IMR-90 (cell line): ENCODE results near the gene CLDN4. TPM values are rescaled to one million over a fixed set of nuclear protein-coding genes. Genes with fewer than 3 reads are reported as not detected.

Experiments
- ATAC-seq: fragments of 200-7000 bp; cut with Tn5 transposase; 2 replicates; pipeline ENCODE4 v1.9.1; 2020; ENCODE audit warnings: low read depth, mild to moderate bottlenecking, moderate library complexity
- BruUV-seq: library from RNA; stranded (reverse); fragments of 400-500 nt; replicated peaks from 2 replicates; lab custom pipeline; 2021; lab: Mats Ljungman, UMichigan
- CTCF ChIA-PET: fragments of 300-600 bp; formaldehyde crosslinking; extraction: SDS; loops from one replicate; lab custom pipeline; 2021; ENCODE audit warnings: antibody characterized with exemption; lab: Yijun Ruan, JAX
- POLR2A ChIA-PET: fragments of 300-600 bp; sonication (Branson Sonifier 250); formaldehyde crosslinking; loops from one replicate; lab custom pipeline; 2022; ENCODE audit warnings: antibody characterized with exemption; ENCODE audit not compliant: unreplicated experiment; lab: Charles Lee
- DNase-seq: peaks from one replicate; pipeline ENCODE4 v3.0.0; 2013
- H2AFZ ChIP-seq: replicated peaks from 2 replicates; pipeline ENCODE3; 2013; ENCODE audit warnings: low read length, mild to moderate bottlenecking; ENCODE audit not compliant: poor library complexity
- H2AK5ac ChIP-seq: 2 replicates; pipeline ENCODE4 v1.6.1; 2013; ENCODE audit warnings: low read depth, low read length, inconsistent platforms
- H2AK9ac ChIP-seq: replicated peaks from 2 replicates; pipeline ENCODE3; 2013; ENCODE audit warnings: mild to moderate bottlenecking, low read depth, low read length, moderate library complexity; ENCODE audit not compliant: poor library complexity
- H2BK120ac ChIP-seq: 2 replicates; pipeline ENCODE4 v1.6.1; 2013; ENCODE audit warnings: low read depth, low read length, inconsistent platforms
- H2BK15ac ChIP-seq: 3 replicates; pipeline ENCODE4 v1.6.1; 2013; ENCODE audit warnings: low read depth, low read length, inconsistent platforms
- H2BK20ac ChIP-seq: 2 replicates; pipeline ENCODE4 v1.6.1; 2013; ENCODE audit warnings: low read depth, mild to moderate bottlenecking, inconsistent platforms, low read length, moderate library complexity
- H2BK5ac ChIP-seq: 2 replicates; pipeline ENCODE4 v1.6.1; 2013; ENCODE audit warnings: mild to moderate bottlenecking, low read depth, low read length, inconsistent platforms; ENCODE audit not compliant: poor library complexity, severe bottlenecking
- H3K14ac ChIP-seq: replicated peaks from 2 replicates; pipeline ENCODE4 v1.6.1; 2013; ENCODE audit warnings: low read depth, low read length, inconsistent platforms
- H3K18ac ChIP-seq: 2 replicates; pipeline ENCODE4 v1.6.1; 2013; ENCODE audit warnings: low read depth, low read length, control low read depth
- H3K23ac ChIP-seq: 2 replicates; pipeline ENCODE4 v1.6.1; 2013; ENCODE audit warnings: low read depth, low read length, inconsistent platforms
- H3K27ac ChIP-seq: 2 replicates; pipeline ENCODE4 v1.5.1; 2013; ENCODE audit warnings: mild to moderate bottlenecking, control low read depth, low read length; ENCODE audit not compliant: insufficient read depth
- H3K27me3 ChIP-seq: 2 replicates; pipeline ENCODE4 v1.6.1; 2013; ENCODE audit warnings: low read length; ENCODE audit not compliant: control insufficient read depth, insufficient read depth
- H3K36me3 ChIP-seq: 2 replicates; pipeline ENCODE4 v1.6.1; 2013; ENCODE audit warnings: low read length, mixed read lengths; ENCODE audit not compliant: control insufficient read depth, insufficient read depth
- H3K4ac ChIP-seq: 2 replicates; pipeline ENCODE4 v1.6.1; 2013; ENCODE audit warnings: low read depth, low read length, inconsistent platforms
- H3K4me1 ChIP-seq: 2 replicates; pipeline ENCODE4 v1.6.1; 2013; ENCODE audit warnings: low read length, mixed read lengths; ENCODE audit not compliant: control insufficient read depth, insufficient read depth
- H3K4me2 ChIP-seq: 2 replicates; pipeline ENCODE4 v1.6.1; 2013; ENCODE audit warnings: low read depth, mild to moderate bottlenecking, control low read depth, low read length, moderate library complexity
- H3K4me3 ChIP-seq: 2 replicates; pipeline ENCODE4 v1.5.1; 2013; ENCODE audit warnings: low read depth, mild to moderate bottlenecking, control low read depth, low read length, moderate library complexity; ENCODE audit not compliant: insufficient read depth
- H3K56ac ChIP-seq: 2 replicates; pipeline ENCODE4 v1.6.1; 2013; ENCODE audit warnings: low read length, inconsistent platforms; ENCODE audit not compliant: insufficient read depth; ENCODE audit errors: extremely low read depth
- H3K79me1 ChIP-seq, 2 experiments: 2 replicates each; pipeline ENCODE4 v1.6.1; 2013; ENCODE audit warnings: low read length in 2 of 2, inconsistent platforms in 1 of 2, low read depth in 1 of 2
- H3K9ac ChIP-seq: 2 replicates; pipeline ENCODE4 v1.6.1; 2013; ENCODE audit warnings: low read depth, low read length, control low read depth
- H3K9me1 ChIP-seq: 2 replicates; pipeline ENCODE4 v1.6.1; 2013; ENCODE audit warnings: low read length, inconsistent platforms; ENCODE audit not compliant: insufficient read depth
- H3K9me3 ChIP-seq: 2 replicates; pipeline ENCODE4 v1.6.1; 2013; ENCODE audit warnings: low read length; ENCODE audit not compliant: control insufficient read depth, insufficient read depth
- H4K20me1 ChIP-seq: 2 replicates; pipeline ENCODE4 v1.6.1; 2013; ENCODE audit warnings: low read length, inconsistent platforms; ENCODE audit not compliant: insufficient read depth
- H4K5ac ChIP-seq: 2 replicates; pipeline ENCODE4 v1.6.1; 2013; ENCODE audit warnings: mild to moderate bottlenecking, low read depth, low read length, control low read depth
- H4K8ac ChIP-seq, 2 experiments: 2 replicates each; pipeline ENCODE4 v1.6.1; 2013; ENCODE audit warnings: low read depth in 2 of 2, low read length in 2 of 2, control low read depth in 1 of 2, inconsistent platforms in 1 of 2
- H4K91ac ChIP-seq: 2 replicates; pipeline ENCODE4 v1.6.1; 2013; ENCODE audit warnings: low read depth, low read length, inconsistent platforms; ENCODE audit not compliant: insufficient read depth
- CEBPB ChIP-seq: IDR thresholded peaks from 2 replicates; pipeline ENCODE4 v1.6.1; 2012; ENCODE audit warnings: low read depth, low read length, improper control_type of control experiment
- POLR2A ChIP-seq: IDR thresholded peaks from 2 replicates; pipeline ENCODE4 v1.6.1; 2012; ENCODE audit warnings: mild to moderate bottlenecking, low read depth, low read length
- WGBS, 2 experiments: methylation state at CpG; one replicate each; pipeline versions ENCODE4 v1.1.5 to v1.1.7; 2013; ENCODE audit warnings: missing lambda C conversion rate in 2 of 2; ENCODE audit not compliant: insufficient read length in 1 of 2; ENCODE audit errors: extremely low coverage in 2 of 2; 5-methylcytosine and 5-hydroxymethylcytosine counted together
- dilution Hi-C: fragments of 300-500 bp; cut with HindIII; formaldehyde crosslinking; loops from one replicate; pipeline ENCODE4 v1.14.3; 2018; ENCODE audit warnings: low sequenced_read_pairs; ENCODE audit not compliant: unreplicated experiment
- in situ Hi-C: fragments of 300-500 bp; cut with MboI; formaldehyde crosslinking; loops from 3 replicates; pipeline ENCODE4 v1.14.3; 2019; ENCODE audit warnings: low sequenced_read_pairs, inconsistent platforms, mixed read lengths
- intact Hi-C: fragments of 100-400 bp; cut with micrococcal nuclease; formaldehyde crosslinking; loops from 2 replicates; pipeline ENCODE4 v1.10.0; 2022
- polyA plus RNA-seq, 3 experiments: library from polyadenylated mRNA; depleted of rRNA; stranded (reverse); fragments of >200 nt; gene quantifications; 2 replicates each; pipeline ENCODE4 v1.2.3, GENCODE V29; 2012; ENCODE audit warnings: low replicate concordance in 1 of 3
- total RNA-seq: library from RNA; depleted of rRNA; stranded (reverse); fragments of >200 nt; gene quantifications from 2 replicates; pipeline ENCODE4 v1.2.3, GENCODE V29; 2012

Gene CLDN4
- total and polyA plus RNA-seq, 2 of the 4 experiments (the other 2 are of a cell fraction): 2.9 to 4.4 TPM

- Histone ChIP-seq H2AK9ac (no peak overlapping the region), H3K56ac (no peak overlapping the region), H3K9ac (no peak overlapping the region), H4K8ac (no peak overlapping the region; a peak in 1 of 4 replicates), H2BK5ac (no peak overlapping the region), H3K27ac (no peak overlapping the region), H3K79me1 (no peaks in the 10 kb centered on the region), H3K36me3 (no peaks in the 10 kb centered on the region), H2AK5ac (no peak overlapping the region), H3K4me1 (no peaks in the 10 kb centered on the region), H3K18ac (no peak overlapping the region), H2AFZ (no peak overlapping the region), H4K91ac (no peak overlapping the region), H3K27me3 (no peaks in the 10 kb centered on the region), H4K20me1 (no peaks in the 10 kb centered on the region), H2BK15ac (no peak overlapping the region), H3K4me2 (no peak overlapping the region), H3K9me3 (no peaks in the 10 kb centered on the region), H3K4ac (no peak overlapping the region), H3K23ac (no peak overlapping the region), H2BK120ac (no peak overlapping the region), H3K4me3 (no peak overlapping the region), H4K5ac (no peak overlapping the region), H2BK20ac (no peak overlapping the region), H3K14ac (no peak overlapping the region), H3K9me1 (no peaks in the 10 kb centered on the region; the same call in 1 of the 2 replicates)
- POLR2A ChIA-PET: no interaction called here
- TF ChIP-seq CEBPB: peak; percentile 37
- TF ChIP-seq POLR2A: no peak
- in situ Hi-C loops: loop anchor here (10.0 kb wide), 1 partner anchor 244 kb away; no protein-coding TSS in a partner anchor
- ATAC-seq (no peak), DNase-seq (no peak)
- CTCF ChIA-PET: no interaction called here
- intact Hi-C loops: no loop called here
- dilution Hi-C loops: no loop called here
- WGBS, 2 experiments: 62% methylated on average over 2 of the region's 2 CpGs; no CpG with 5 or more reads in 1 of the 2 experiments
- BruUV-seq: no TSS peak
Observed at GRCh38 chr7:73858807-73859206, 28.0 kb downstream of the CLDN4 start.
